GM12872 (cell line): ENCODE results near the gene DNAJB8.

Source experiments
- TF ChIP-seq, protein P1 (sequence below): IDR thresholded peaks from 3 replicates; pipeline ENCODE4 v1.5.1; 2011; ENCODE audit warnings: low read depth, mild to moderate bottlenecking, low read length, moderate library complexity; ENCODE audit not compliant: insufficient read depth

Gene DNAJB8

DNA sequence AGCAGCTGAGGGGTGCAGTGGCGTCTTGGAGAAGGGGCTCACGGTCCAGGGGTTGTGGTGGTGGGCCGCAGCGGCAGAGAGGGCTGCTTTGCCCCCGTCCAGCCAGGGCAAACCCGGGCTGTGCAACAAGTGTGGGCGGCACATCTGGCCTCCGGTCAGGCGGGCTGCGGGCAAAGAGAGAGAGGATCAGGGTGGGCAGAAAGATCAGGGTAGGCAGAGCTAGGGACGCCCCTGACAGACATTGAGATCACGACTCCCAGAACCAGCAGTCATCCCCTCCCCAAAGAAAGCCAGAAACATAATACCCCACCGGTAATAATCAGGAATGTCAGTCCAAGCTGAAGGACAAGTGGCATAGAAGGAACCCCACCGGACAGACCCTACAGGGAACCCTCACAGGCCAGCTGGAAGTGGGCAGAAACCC, 19.5 kb upstream of the DNAJB8 start:
- TF ChIP-seq, protein P1, sequence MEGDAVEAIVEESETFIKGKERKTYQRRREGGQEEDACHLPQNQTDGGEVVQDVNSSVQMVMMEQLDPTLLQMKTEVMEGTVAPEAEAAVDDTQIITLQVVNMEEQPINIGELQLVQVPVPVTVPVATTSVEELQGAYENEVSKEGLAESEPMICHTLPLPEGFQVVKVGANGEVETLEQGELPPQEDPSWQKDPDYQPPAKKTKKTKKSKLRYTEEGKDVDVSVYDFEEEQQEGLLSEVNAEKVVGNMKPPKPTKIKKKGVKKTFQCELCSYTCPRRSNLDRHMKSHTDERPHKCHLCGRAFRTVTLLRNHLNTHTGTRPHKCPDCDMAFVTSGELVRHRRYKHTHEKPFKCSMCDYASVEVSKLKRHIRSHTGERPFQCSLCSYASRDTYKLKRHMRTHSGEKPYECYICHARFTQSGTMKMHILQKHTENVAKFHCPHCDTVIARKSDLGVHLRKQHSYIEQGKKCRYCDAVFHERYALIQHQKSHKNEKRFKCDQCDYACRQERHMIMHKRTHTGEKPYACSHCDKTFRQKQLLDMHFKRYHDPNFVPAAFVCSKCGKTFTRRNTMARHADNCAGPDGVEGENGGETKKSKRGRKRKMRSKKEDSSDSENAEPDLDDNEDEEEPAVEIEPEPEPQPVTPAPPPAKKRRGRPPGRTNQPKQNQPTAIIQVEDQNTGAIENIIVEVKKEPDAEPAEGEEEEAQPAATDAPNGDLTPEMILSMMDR = no peak

DNA sequence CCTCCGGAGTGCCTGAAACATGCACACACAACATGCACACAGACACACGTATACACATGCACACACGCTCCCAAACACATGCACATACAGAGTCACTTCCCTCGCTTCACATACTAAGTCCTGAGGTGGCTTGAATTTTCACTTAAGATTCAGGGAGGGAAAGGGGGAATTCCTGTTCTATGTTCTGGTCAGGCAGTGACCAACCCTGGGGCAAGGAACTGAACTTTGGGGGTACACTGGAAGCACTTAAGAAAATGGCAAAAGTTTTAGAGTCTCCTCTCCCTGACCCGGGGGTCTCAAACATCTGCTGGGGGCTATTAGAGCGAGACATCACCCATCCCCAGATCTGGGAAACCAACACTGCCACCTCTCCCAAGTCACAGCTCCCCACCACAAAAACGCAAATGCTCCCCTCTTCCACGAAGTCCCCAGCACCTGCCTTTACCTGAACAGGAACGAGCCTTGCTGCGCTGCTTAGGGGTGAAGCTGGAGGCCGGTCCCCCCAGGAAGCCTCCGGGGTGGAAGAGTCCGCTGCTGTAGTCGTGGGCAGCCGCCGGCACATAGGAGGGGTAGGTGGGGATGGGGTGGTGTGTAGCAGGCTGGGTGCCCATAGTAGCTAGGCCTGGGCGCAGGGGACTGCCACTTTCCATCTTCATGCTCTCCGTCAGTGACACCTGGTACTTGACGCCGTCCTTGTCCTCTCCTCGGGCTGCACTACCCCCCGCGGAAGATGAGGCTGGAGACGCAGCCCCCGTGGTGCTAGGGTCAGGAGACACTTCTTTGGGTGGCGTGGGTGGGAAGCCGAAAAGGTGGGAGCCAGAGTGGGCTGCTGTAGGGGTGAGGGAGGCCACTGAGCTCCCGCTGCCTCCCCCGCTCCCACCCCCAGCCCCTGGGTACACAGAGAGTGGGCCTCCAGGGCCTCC, 18.9 kb upstream of the DNAJB8 start:
- TF ChIP-seq, protein P1 = no peak

DNA sequence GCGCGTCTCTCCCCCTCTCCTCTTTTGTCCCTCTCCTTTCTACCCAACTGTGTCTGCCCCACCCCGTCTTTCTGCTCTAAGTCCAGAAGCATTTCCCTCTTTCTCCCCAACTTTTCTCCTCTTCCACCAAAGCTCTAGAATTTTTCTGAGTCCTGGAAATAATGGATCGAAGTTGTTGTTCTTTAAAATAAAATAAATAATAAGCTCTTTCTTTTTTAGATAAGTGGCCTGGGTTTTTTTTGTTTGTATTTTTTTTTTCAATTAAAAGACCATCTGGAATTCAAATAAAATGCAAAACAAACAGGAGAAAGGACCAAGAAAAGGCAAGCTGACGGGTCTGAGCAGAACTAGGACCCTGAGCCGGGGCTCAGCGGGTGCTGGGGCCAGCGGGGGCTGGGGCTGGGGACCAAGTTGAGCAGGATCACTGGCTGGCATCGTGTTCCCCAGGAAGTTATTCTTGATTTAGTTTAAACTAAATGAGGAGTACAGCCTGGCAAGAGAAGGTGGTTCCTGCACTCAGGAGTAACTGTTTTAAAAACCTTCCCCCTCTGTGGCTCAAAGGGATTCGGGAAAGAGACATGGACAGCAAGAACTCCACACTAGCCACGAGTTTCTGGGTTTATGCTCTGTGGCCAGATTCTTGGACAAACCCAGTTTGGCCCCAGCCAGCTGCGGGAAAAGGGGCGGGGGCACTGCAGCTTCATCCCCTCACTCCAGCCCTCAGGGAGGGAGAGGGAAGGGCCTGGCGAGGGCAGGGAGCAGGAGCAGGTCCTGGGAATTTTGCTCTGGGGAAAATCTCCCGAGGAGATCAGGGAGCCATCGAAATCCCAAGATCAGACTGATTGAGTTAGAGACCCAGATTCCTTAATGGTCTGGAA, 18.0 kb upstream of the DNAJB8 start:
- TF ChIP-seq, protein P1 = no peak

DNA sequence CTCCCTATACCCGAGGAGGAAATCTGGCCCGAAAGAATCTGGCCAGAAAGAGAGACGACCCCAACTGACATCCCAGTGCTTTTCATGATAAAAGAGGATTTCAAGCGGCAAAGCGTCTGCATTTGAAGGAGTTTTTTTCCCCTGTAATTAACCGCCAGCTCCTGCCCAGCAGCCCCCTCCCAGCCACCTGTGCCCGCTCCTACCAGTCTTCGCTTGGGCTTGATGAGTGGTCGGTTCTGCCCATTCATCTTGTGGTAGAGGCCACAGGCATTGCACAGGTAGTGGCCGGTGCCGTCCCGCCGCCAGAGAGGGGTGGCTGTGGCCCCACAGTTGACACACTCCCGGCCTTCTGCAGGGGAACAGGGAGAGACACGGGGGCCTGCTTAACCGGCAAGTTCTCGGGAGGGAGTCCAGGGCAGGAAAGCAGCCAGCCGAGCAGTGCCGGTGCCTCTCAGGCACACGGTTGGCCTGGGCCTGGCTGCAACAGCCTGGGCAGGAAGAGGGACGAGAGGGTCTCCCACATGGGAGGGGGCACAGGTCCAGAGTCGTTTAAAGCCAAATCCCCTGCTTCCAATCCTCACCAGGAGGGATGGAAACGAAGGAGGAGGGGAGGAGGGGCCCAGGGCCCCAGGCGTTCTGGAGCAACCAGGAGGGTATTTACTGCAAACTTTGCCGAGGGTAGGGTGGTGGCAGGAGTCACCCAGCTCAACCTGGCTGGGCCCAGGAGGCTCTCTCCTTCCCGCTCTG, 17.1 kb upstream of the DNAJB8 start:
- TF ChIP-seq, protein P1 = no peak

DNA sequence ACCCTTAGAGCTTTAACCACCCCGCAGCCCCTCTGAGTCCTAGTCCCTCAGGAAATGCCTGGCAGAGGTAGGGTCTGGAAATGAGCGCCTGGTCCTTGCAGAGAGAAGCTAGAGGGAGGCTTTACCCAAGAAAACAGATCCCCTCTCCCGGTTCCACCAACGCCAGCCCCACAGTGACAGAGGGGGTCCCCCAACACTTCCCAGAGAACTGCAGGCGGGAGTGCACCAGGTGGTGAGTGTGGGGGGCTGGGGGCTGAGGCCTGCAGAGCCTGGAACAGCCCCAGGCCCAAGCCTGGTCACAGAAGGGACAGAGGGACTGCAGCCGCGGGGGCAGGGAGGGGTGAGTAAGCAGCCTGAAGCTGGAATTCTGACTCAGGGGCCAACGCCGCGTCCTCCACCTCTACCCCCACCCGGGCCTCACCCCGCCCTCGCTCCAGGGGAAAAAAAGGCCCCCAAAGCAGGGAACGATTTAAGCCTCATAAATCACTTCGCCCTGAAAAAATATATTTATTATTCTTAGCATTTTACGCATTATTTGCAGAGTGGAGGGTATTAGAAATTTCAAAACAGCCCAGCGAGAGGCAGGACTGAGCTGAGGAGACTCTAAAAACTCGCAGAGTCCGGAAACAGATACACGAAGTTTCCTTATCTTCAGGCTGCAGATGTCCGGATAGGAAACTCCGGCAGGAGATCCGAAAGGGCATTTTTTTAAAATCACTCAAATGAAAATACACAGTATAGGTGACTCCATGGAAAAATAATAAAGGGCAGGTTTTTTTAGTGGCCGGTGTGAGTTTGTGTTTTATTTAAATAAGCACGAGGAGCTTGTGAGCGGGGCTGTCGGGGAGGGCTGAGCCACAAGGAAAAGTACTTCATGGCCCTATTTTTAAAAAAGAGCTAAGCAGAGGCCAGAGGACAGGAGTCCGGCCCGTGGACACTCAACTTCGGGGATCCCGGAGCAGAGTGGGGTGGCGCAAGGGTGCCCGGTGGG, 16.3 kb upstream of the DNAJB8 start:
- TF ChIP-seq, protein P1 = no peak

DNA sequence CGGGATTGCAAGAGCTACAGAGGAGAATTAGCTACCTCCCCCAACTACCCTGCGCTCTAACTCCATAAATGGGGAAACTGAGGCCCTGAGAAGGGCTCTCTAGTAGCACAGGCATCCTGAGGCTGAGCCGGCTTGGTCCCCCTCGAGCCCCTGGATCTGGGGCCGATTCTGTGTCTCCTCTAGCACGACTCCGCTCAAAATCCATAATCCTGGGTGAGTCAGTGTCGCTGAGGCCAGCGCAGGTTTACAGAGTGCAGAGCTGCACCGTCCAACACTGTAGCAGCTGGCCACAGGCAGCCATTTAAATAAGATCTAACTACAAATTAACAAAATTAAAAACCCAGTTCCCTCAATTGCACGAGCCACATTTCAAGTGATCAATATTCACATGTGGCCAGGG, 15.5 kb upstream of the DNAJB8 start:
- TF ChIP-seq, protein P1 = no peak
